Vagina (tissue), 2 donors: ENCODE data around the gene GON4L. TPM values are rescaled to one million over a fixed set of nuclear protein-coding genes. Genes with fewer than 3 reads are reported as not detected.

Experiments
- DNase-seq, 2 donors: peaks; one replicate each; pipeline ENCODE4 v3.0.0-alpha.2; 2017; ENCODE audit errors: extremely low spot score in 2 of 2
- H3K27ac ChIP-seq: fragments of 200-600 bp; sonication (generic); one replicate; pipeline ENCODE4 v1.5.1; 2019
- H3K27me3 ChIP-seq: fragments of 200-600 bp; sonication (generic); one replicate; pipeline ENCODE4 v1.5.1; 2019
- H3K36me3 ChIP-seq, 2 donors: fragments of 200-600 bp; sonication (generic); one replicate each; pipeline ENCODE4 v1.5.1; 2017 to 2019
- H3K4me1 ChIP-seq: fragments of 200-600 bp; sonication (generic); one replicate; pipeline ENCODE4 v1.5.1; 2019
- H3K4me3 ChIP-seq, 2 donors: fragments of 200-600 bp; sonication (generic); 1 replicate in 1 of 2; 2 replicates in 1 of 2; pipeline ENCODE4 v1.5.1; 2016 to 2019
- H3K9me3 ChIP-seq: fragments of 200-600 bp; sonication (generic); one replicate; pipeline ENCODE4 v1.5.1; 2019
- POLR2A ChIP-seq, 2 donors: fragments of 450-650 bp; IDR thresholded peaks; one replicate each; pipeline ENCODE4 v1.6.1; 2017; ENCODE audit warnings: antibody characterized with exemption in 2 of 2, mild to moderate bottlenecking in 2 of 2, moderate library complexity in 2 of 2
- POLR2AphosphoS5 ChIP-seq, 2 donors: sonication (generic); formaldehyde crosslinking; IDR thresholded peaks; one replicate each; pipeline ENCODE4 v1.9.0; 2017; ENCODE audit warnings: antibody characterized with exemption in 2 of 2, mild to moderate bottlenecking in 2 of 2, low read depth in 1 of 2; ENCODE audit not compliant: insufficient read depth in 1 of 2
- intact Hi-C: fragments of 100-400 bp; cut with DNase I; formaldehyde crosslinking; loops from one replicate; pipeline ENCODE4 v1.15.1; 2023
- total RNA-seq: library from RNA; depleted of rRNA; stranded (reverse); fragments of >200 nt; gene quantifications from one replicate; pipeline ENCODE4 v1.2.3, GENCODE V29; 2016
- TF ChIP-seq, protein P1 (sequence below), 3 experiments: fragments of 450-650 bp in 2 of 3; fragments of 200-600 bp in 1 of 3; sonication (generic) in 1 of 3; IDR thresholded peaks; one replicate each; pipeline ENCODE4 v1.5.1; 2017 to 2019; ENCODE audit warnings: antibody characterized with exemption in 3 of 3, mild to moderate bottlenecking in 2 of 3, moderate library complexity in 2 of 3

Gene GON4L
- total RNA-seq, 1 donor from 2014 or later, result 50.3 TPM

DNA sequence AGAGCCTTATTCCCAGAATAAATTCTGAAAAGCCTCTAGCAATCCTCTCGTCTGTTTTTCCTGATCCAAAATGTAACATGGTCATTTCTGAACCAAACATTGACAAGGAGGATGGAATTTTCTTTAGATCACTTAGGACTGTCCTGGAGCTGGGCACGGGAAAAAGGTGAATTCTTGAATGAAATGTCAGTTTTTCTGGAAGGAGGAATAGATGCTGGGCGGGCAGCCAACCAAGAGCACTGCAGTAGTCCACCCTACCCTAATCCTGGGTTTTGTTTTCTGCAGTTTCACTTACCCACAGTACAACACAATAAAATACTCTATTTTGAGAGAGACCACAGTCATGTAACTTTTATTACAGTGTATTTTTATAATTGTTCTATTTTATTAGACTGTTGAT lies 33.2 kb upstream of the GON4L start:
- no peaks in the 10 kb centered on the region for H3K9me3 ChIP-seq
- H3K36me3 ChIP-seq, result no peaks in the 10 kb centered on the region
- TF ChIP-seq, protein P1, sequence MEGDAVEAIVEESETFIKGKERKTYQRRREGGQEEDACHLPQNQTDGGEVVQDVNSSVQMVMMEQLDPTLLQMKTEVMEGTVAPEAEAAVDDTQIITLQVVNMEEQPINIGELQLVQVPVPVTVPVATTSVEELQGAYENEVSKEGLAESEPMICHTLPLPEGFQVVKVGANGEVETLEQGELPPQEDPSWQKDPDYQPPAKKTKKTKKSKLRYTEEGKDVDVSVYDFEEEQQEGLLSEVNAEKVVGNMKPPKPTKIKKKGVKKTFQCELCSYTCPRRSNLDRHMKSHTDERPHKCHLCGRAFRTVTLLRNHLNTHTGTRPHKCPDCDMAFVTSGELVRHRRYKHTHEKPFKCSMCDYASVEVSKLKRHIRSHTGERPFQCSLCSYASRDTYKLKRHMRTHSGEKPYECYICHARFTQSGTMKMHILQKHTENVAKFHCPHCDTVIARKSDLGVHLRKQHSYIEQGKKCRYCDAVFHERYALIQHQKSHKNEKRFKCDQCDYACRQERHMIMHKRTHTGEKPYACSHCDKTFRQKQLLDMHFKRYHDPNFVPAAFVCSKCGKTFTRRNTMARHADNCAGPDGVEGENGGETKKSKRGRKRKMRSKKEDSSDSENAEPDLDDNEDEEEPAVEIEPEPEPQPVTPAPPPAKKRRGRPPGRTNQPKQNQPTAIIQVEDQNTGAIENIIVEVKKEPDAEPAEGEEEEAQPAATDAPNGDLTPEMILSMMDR (IDR thresholded peaks at IDR 0.05), result no peak
- TF ChIP-seq POLR2A (IDR thresholded peaks at IDR 0.05) (no peak), POLR2AphosphoS5 (IDR thresholded peaks at IDR 0.05; ENCODE audit: insufficient read depth in 1 of 2, low read depth in 1 of 2) (no peak)
- H3K4me3 ChIP-seq, result no peak overlapping the region
- intact Hi-C loops, result no loop called here
- H3K27ac ChIP-seq, result no peak overlapping the region
- no peaks in the 10 kb centered on the region for H3K27me3 ChIP-seq
- no peak for DNase-seq
- peaks cover 22% of the 10 kb centered on the region for H3K4me1 ChIP-seq

DNA sequence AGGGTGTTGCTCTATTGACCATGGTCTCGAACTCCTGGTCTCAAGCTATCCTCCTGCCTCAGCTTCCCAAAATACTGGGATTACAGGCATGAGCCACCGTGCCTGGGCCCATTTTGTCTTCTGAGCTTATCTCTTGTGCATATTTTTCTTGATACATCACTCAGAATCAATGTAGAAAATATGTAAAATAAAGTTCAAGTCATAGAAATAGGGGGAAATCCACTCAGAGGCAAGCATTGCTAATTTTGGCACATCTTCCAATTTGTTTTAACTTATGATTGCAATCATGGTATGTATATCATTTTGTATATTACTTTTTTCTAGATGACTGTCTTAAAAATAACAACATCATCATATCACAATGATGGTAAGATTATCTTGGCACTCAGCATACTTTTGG lies 32.6 kb upstream of the GON4L start:
- DNase-seq, result no peak
- TF ChIP-seq POLR2AphosphoS5 (IDR thresholded peaks at IDR 0.05; ENCODE audit: insufficient read depth in 1 of 2, low read depth in 1 of 2), result no peak
- TF ChIP-seq, protein P1 (IDR thresholded peaks at IDR 0.05), result no peak
- no peak for TF ChIP-seq POLR2A (IDR thresholded peaks at IDR 0.05)
- intact Hi-C loops, result no loop called here

DNA sequence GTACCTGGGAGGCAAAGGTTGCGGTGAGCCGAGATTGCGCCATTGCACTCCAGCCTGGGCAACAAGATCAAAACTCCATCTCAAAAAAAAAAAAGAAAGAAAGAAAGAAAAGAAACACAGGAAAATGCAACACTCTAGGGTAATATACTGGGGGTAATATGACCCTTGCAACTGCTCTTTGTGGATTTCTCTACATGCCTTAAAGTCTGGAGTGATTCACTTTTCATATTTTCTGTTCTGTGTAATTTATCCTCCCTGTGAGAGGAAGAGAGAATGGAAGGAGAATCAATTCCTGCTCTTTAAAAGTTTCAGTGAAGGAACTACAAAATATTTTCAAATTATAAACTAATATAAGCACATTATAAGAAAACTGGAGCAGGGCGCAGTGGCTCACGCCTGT lies 31.5 kb upstream of the GON4L start:
- no peak overlapping the region for H3K4me3 ChIP-seq
- no peaks in the 10 kb centered on the region for H3K36me3 ChIP-seq
- intact Hi-C loops, result no loop called here
- H3K9me3 ChIP-seq, result no peaks in the 10 kb centered on the region
- no peak overlapping the region for H3K27ac ChIP-seq
- DNase-seq, result no peak
- TF ChIP-seq POLR2AphosphoS5 (IDR thresholded peaks at IDR 0.05; ENCODE audit: insufficient read depth in 1 of 2, low read depth in 1 of 2) (no peak), POLR2A (IDR thresholded peaks at IDR 0.05) (no peak)
- TF ChIP-seq, protein P1 (IDR thresholded peaks at IDR 0.05), result no peak
- H3K4me1 ChIP-seq, result peaks cover 15% of the 10 kb centered on the region
- no peaks in the 10 kb centered on the region for H3K27me3 ChIP-seq

More for the DNA sequence above, 32.6 kb upstream of the GON4L start:
- Histone ChIP-seq H3K4me3 (no peak overlapping the region), H3K36me3 (no peaks in the 10 kb centered on the region), H3K4me1 (peaks cover 22% of the 10 kb centered on the region), H3K27ac (no peak overlapping the region), H3K27me3 (no peaks in the 10 kb centered on the region), H3K9me3 (no peaks in the 10 kb centered on the region)

DNA sequence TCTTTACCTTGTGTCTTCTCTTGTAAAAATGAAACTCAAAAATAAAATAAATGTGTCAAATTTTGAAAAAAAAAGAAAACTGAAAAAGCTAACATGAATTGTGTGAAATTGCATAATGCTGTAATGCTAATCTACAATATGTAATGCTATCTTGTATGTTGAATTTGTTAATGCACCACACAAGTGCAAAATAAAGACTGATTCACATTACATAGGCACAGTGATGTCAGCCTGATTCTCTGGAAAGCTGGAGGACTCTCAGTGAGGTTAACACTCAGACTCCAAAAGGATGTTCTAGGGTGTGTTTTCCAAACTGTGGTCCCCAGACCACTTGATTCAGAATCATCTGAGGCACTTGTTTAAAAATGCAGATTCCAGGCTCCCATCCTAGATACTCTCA lies 28.0 kb upstream of the GON4L start:
- H3K36me3 ChIP-seq, result peaks cover 0 to 12% of the 10 kb centered on the region in 2 donors
- H3K27ac ChIP-seq, result no peak overlapping the region
- DNase-seq, result no peak
- no peaks in the 10 kb centered on the region for H3K27me3 ChIP-seq
- no peak overlapping the region for H3K4me3 ChIP-seq
- H3K9me3 ChIP-seq, result no peaks in the 10 kb centered on the region
- TF ChIP-seq, protein P1 (IDR thresholded peaks at IDR 0.05), result no peak
- no peak for TF ChIP-seq POLR2AphosphoS5 (IDR thresholded peaks at IDR 0.05; ENCODE audit: insufficient read depth in 1 of 2, low read depth in 1 of 2)
- TF ChIP-seq POLR2A (IDR thresholded peaks at IDR 0.05), result no peak
- intact Hi-C loops, result no loop called here
- no peaks in the 10 kb centered on the region for H3K4me1 ChIP-seq

DNA sequence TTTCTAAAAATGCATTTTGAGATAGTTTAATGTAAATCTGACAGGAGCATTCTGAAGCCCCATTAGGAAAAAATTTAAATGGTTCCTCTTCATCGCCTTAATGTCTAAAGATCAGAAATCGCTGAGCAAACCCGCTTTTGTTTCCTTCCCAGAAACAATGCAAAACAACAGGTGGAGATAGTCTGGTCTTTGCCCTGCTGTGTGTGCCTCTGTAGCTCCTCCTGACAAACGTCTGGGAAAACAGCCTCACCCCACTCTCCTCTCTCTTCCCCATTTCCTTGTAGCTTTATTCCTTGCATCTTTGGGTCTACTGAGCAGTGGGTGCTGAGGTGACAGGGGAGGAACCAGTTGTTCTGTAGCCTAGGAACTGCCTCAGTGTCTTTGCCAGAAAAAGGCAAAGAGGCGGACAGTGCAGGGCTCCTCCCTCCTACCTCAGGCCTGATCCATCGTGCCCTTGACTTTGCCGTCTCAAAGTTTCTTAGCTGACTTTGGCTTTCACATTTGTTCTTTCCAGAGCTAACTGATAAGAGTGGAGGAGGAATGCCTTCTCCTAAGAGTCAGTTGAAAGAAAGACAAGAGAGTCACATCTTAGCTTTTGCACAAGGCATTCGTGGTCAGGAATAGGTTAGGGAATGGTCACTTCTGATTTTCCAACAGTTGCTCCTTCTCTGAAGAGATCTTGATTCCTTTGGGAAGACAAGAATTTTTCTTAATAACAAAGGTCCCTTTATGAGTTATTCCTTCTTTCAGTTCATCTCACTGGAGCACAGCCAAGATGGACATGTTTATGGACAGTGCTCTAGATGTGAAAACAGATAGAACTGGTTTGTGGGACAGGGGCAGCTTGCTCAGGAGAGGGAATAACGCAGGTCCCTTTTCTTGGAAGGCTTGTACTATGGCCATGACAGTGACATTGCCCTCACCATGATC lies 27.3 kb upstream of the GON4L start:
- intact Hi-C loops, result no loop called here
- Histone ChIP-seq H3K27me3 (no peaks in the 10 kb centered on the region), H3K36me3 (peaks cover 0 to 12% of the 10 kb centered on the region in 2 donors), H3K4me1 (no peaks in the 10 kb centered on the region), H3K27ac (no peak overlapping the region), H3K9me3 (no peaks in the 10 kb centered on the region), H3K4me3 (no peak overlapping the region)
- DNase-seq, result no peak
- TF ChIP-seq, protein P1 (IDR thresholded peaks at IDR 0.05), result no peak
- TF ChIP-seq POLR2AphosphoS5 (IDR thresholded peaks at IDR 0.05; ENCODE audit: insufficient read depth in 1 of 2, low read depth in 1 of 2) (no peak), POLR2A (IDR thresholded peaks at IDR 0.05) (no peak)
